PC-9 (cell line): ENCODE measurements around the gene TMEM242. TPM values are rescaled to one million over a fixed set of nuclear protein-coding genes. Genes with fewer than 3 reads are reported as not detected.

Experiments used
- BruUV-seq: library from RNA; stranded (reverse); fragments of 400-500 nt; replicated peaks from 2 replicates; lab custom pipeline; 2021; lab: Mats Ljungman, UMichigan
- CTCF ChIA-PET: fragments of 300-600 bp; sonication (Branson Sonifier 250); formaldehyde crosslinking; loops from one replicate; lab custom pipeline; 2022; ENCODE audit warnings: antibody characterized with exemption; lab: Charles Lee
- POLR2A ChIA-PET: fragments of 300-600 bp; sonication (Branson Sonifier 250); formaldehyde crosslinking; loops from one replicate; lab custom pipeline; 2022; ENCODE audit warnings: antibody characterized with exemption; ENCODE audit not compliant: unreplicated experiment; lab: Charles Lee
- DNase-seq, 2 experiments: peaks; one replicate each; pipeline versions ENCODE4 v3.0.0 to v3.0.0-alpha.2; 2015 to 2022; ENCODE audit warnings: mixed read lengths in 1 of 2
- H2AFZ ChIP-seq: fragments of 200-600 bp; sonication (generic); 2 replicates; pipeline ENCODE4 v1.8.1; 2017; ENCODE audit warnings: antibody characterized with exemption
- H3F3A ChIP-seq: fragments of 200-600 bp; sonication (generic); 2 replicates; pipeline ENCODE4 v1.8.1; 2017; ENCODE audit warnings: antibody characterized with exemption, mild to moderate bottlenecking, low read depth; ENCODE audit not compliant: insufficient read depth
- H3K27ac ChIP-seq: fragments of 200-600 bp; sonication (generic); 2 replicates; pipeline ENCODE4 v1.6.1; 2016; ENCODE audit warnings: mixed run types
- H3K27me3 ChIP-seq: fragments of 200-600 bp; sonication (generic); 2 replicates; pipeline ENCODE4 v1.6.1; 2016; ENCODE audit warnings: low read depth, mixed run types; ENCODE audit not compliant: insufficient read depth
- H3K36me3 ChIP-seq: fragments of 200-600 bp; sonication (generic); 2 replicates; pipeline ENCODE4 v1.6.1; 2016; ENCODE audit warnings: low read depth, mixed run types
- H3K4me1 ChIP-seq: fragments of 200-600 bp; sonication (generic); replicated peaks from 2 replicates; pipeline ENCODE4 v1.6.1; 2016; ENCODE audit warnings: mixed run types; ENCODE audit not compliant: insufficient read depth
- H3K4me2 ChIP-seq: fragments of 200-600 bp; sonication (generic); 2 replicates; pipeline ENCODE4 v1.6.1; 2017; ENCODE audit warnings: mixed run types
- H3K4me3 ChIP-seq: fragments of 200-600 bp; sonication (generic); 2 replicates; pipeline ENCODE4 v1.6.1; 2016; ENCODE audit warnings: mixed run types
- H3K79me2 ChIP-seq: fragments of 200-600 bp; sonication (generic); 2 replicates; pipeline ENCODE4 v1.6.1; 2017; ENCODE audit warnings: low read depth, mixed run types
- H3K9me2 ChIP-seq: fragments of 200-600 bp; sonication (generic); 2 replicates; pipeline ENCODE4 v1.8.1; 2017; ENCODE audit warnings: mild to moderate bottlenecking; ENCODE audit not compliant: insufficient read depth
- H3K9me3 ChIP-seq: fragments of 200-600 bp; sonication (generic); 2 replicates; pipeline ENCODE4 v1.8.1; 2016; ENCODE audit warnings: low read depth; ENCODE audit not compliant: insufficient read depth
- H4K20me1 ChIP-seq: fragments of 200-600 bp; sonication (generic); 2 replicates; pipeline ENCODE4 v1.8.1; 2017; ENCODE audit not compliant: insufficient read depth
- EZH2 ChIP-seq: fragments of 200-600 bp; sonication (generic); IDR thresholded peaks from 2 replicates; pipeline ENCODE4 v1.8.0; 2017; ENCODE audit warnings: antibody characterized with exemption, low read depth
- intact Hi-C: fragments of 100-400 bp; cut with micrococcal nuclease; formaldehyde crosslinking; loops from one replicate; pipeline ENCODE4 v1.10.0; 2022; ENCODE audit not compliant: unreplicated experiment
- total RNA-seq: library from RNA; stranded (reverse); gene quantifications from 2 replicates; pipeline ENCODE4 v1.2.3, GENCODE V29; 2021
- TF ChIP-seq, protein P1 (sequence below): fragments of 200-600 bp; sonication (generic); conservative IDR thresholded peaks from 2 replicates; pipeline ENCODE4 v1.6.1; 2017; ENCODE audit warnings: mixed run types, antibody characterized with exemption, mild to moderate bottlenecking, moderate library complexity

Gene TMEM242
- total RNA-seq, 1 experiment from 2014 or later: 8.1 TPM

DNA sequence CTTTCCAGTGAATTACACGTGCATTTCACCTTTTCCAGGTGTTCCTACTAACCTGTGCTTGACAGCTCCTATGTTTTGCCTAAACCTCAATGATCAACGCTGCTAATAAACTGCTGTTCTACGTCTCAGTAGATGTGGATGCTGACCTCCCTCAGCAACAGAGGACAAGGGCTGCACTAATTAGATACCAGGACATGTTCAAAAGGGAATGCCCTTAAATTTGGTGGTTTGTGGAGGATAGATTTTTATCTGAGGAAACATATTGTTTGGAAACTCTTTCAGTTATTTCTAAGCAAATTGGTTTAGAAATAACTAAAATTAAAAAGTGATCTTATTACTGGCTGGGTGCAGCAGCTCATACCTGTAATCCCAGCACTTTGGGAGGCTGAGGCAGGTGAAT lies 38.6 kb upstream of the TMEM242 start:
- H4K20me1 ChIP-seq: no peaks in the 10 kb centered on the region
- no peaks in the 10 kb centered on the region for H3K27me3 ChIP-seq
- H3K9me3 ChIP-seq: no peaks in the 10 kb centered on the region
- H3K9me2 ChIP-seq: no peaks in the 10 kb centered on the region
- intact Hi-C loops: no loop called here
- H3K4me3 ChIP-seq: no peak overlapping the region
- DNase-seq: no peak
- no peaks in the 10 kb centered on the region for H3K4me1 ChIP-seq
- H3K4me2 ChIP-seq: no peak overlapping the region
- no peaks in the 10 kb centered on the region for H3K79me2 ChIP-seq
- H3F3A ChIP-seq: no peaks in the 10 kb centered on the region
- H2AFZ ChIP-seq: no peak overlapping the region
- no peaks in the 10 kb centered on the region for H3K36me3 ChIP-seq
- no peak overlapping the region for H3K27ac ChIP-seq
- CTCF ChIA-PET: no interaction called here
- no TSS peak for BruUV-seq
- TF ChIP-seq EZH2: no peak
- TF ChIP-seq, protein P1, sequence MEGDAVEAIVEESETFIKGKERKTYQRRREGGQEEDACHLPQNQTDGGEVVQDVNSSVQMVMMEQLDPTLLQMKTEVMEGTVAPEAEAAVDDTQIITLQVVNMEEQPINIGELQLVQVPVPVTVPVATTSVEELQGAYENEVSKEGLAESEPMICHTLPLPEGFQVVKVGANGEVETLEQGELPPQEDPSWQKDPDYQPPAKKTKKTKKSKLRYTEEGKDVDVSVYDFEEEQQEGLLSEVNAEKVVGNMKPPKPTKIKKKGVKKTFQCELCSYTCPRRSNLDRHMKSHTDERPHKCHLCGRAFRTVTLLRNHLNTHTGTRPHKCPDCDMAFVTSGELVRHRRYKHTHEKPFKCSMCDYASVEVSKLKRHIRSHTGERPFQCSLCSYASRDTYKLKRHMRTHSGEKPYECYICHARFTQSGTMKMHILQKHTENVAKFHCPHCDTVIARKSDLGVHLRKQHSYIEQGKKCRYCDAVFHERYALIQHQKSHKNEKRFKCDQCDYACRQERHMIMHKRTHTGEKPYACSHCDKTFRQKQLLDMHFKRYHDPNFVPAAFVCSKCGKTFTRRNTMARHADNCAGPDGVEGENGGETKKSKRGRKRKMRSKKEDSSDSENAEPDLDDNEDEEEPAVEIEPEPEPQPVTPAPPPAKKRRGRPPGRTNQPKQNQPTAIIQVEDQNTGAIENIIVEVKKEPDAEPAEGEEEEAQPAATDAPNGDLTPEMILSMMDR: no peak
- POLR2A ChIA-PET: no interaction called here

DNA sequence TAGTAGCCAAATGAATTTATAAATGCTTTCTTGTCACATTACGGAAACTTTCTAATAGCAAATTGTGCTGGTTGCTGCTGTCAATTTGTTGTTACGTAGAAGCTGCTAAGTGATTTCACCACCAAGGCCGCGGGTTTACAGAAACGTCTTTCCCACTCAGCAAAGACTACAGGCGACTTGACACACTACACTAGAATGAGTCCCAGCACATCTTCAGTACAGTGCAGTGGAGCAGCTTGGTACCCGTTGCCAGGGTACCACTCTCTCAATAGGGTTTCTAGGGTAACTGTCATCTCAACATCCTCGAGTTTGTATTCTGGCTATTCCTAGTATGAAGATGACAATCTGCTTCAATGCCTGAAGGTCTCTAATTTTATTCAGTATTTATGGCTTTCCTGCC lies 35.0 kb upstream of the TMEM242 start:
- TF ChIP-seq, protein P1: no peak
- TF ChIP-seq EZH2: no peak
- Histone ChIP-seq H3K4me3 (no peak overlapping the region), H3K9me2 (no peaks in the 10 kb centered on the region), H3K9me3 (no peaks in the 10 kb centered on the region), H3K36me3 (no peaks in the 10 kb centered on the region), H3K27me3 (no peaks in the 10 kb centered on the region), H3K27ac (no peak overlapping the region), H3K79me2 (no peaks in the 10 kb centered on the region), H2AFZ (no peak overlapping the region), H3K4me1 (no peaks in the 10 kb centered on the region), H3F3A (no peaks in the 10 kb centered on the region), H4K20me1 (no peaks in the 10 kb centered on the region), H3K4me2 (no peak overlapping the region)
- ChIA-PET POLR2A (no interaction called here), CTCF (no interaction called here)
- no peak for DNase-seq
- no TSS peak for BruUV-seq
- intact Hi-C loops: no loop called here

DNA sequence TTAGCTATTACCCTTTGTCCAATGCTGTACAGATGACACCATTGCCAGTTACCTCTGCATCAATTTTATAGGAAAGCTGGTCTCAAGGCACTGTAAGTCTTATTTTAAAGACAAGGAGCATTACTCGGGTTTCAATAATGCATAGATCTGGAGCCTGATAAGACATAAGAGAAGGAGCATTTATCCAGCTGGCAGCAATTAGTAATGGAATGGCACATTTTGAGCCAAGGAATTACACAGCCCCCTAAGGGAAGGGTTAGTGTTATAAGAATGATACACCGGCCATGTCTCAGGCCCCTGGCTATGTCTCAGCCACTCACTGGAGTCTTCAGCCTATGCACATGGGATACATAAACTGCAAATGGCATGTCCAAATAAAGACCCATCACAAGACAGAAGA lies 23.1 kb upstream of the TMEM242 start:
- no peak overlapping the region for H3K27ac ChIP-seq
- H3K9me2 ChIP-seq: no peaks in the 10 kb centered on the region
- no peaks in the 10 kb centered on the region for H3K27me3 ChIP-seq
- no peaks in the 10 kb centered on the region for H3K36me3 ChIP-seq
- TF ChIP-seq, protein P1: no peak
- TF ChIP-seq EZH2: no peak
- no peaks in the 10 kb centered on the region for H4K20me1 ChIP-seq
- no peaks in the 10 kb centered on the region for H3K4me1 ChIP-seq
- no peaks in the 10 kb centered on the region for H3F3A ChIP-seq
- no TSS peak for BruUV-seq
- no peak overlapping the region for H3K4me3 ChIP-seq
- H3K79me2 ChIP-seq: no peaks in the 10 kb centered on the region
- H3K4me2 ChIP-seq: no peak overlapping the region
- no peak overlapping the region for H2AFZ ChIP-seq
- no peaks in the 10 kb centered on the region for H3K9me3 ChIP-seq
- POLR2A ChIA-PET: no interaction called here
- DNase-seq: no peak
- CTCF ChIA-PET: no interaction called here
- intact Hi-C loops: no loop called here
